Fibroblast of peridontal ligament (primary cell): ENCODE results near the gene USP53.
"Not testable (repeated sequence)": the region's sequence is repeated elsewhere in the genome, so short reads cannot be mapped to it uniquely, and the experiment has no call there.

Experiments
- DNase-seq: peaks from one replicate; pipeline ENCODE4 v3.0.0-alpha.2; 2010; ENCODE audit errors: extremely low read depth

USP53 gene

GRCh38 chr4:119315036-119315435 lies 102.5 kb downstream of the USP53 start:
- peak; percentile 69 for DNase-seq

- no peak for DNase-seq
Observed at GRCh38 chr4:119317990-119318389, 105.5 kb downstream of the USP53 start.

- DNase-seq, result no peak
Observed at GRCh38 chr4:119321921-119322687, 109.6 kb downstream of the USP53 start, which contains the start of gene FABP2. TSS of gene FABP2 (minus strand) at chr4:119322138. CDS start at chr4:119322102, 36 bp downstream.

GRCh38 chr4:119328695-119329094 lies 116.2 kb downstream of the USP53 start:
- no peak for DNase-seq

- no peak for DNase-seq
Observed at GRCh38 chr4:119329835-119330620, 117.5 kb downstream of the USP53 start.

- DNase-seq, result not testable (repeated sequence)
Observed at GRCh38 chr4:119336332-119336979, 123.9 kb downstream of the USP53 start.

GRCh38 chr4:119337010-119337409 lies 124.5 kb downstream of the USP53 start:
- peak; percentile 21 for DNase-seq

- not testable (repeated sequence) for DNase-seq
Observed at GRCh38 chr4:119339895-119340294, 127.4 kb downstream of the USP53 start.

GRCh38 chr4:119343293-119343692 lies 130.8 kb downstream of the USP53 start:
- DNase-seq, result not testable (repeated sequence)
